Fibroblast of gingiva (primary cell): Measurements from ENCODE around the gene AP4B1.
A peak's percentile ranks its signal among the peaks of the same experiment; 100 is the strongest.

Experiments used
- DNase-seq: peaks from one replicate; pipeline ENCODE4 v3.0.0-alpha.2; 2011; ENCODE audit warnings: low read depth

Gene AP4B1

DNA sequence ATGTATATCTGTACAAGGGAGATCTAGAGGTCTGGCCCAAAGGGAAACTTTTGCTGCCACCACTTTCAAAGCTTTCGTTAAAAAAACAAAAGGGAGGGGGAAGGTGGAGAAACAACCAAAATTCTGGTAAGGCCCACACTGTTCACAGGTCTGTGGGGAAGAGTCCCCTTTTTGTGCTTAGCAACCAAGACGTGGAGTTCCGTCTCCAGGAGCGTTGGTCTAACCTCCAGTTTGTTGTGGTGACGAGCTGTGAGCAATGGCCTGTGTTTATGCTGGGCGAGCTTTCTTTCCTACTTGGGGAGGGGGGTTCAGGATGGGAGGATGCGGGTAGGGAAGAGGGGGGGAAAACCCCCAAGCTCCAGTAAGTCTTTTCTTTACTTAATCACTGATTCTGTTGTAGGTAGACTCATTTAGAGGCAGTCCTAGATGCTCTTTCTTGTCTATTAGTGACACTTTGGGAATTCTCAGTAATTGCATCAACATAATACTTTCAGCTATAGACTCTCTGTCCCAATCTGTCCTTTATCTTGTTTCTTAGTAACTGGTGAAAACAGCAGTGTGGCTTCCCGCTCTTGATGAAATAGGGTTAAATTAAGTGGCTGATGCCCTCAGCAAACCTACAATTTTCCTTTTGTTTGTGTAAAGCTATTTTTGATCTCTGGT is 26.0 kb upstream of the AP4B1 start:
- peak; percentile 75 for DNase-seq

DNA sequence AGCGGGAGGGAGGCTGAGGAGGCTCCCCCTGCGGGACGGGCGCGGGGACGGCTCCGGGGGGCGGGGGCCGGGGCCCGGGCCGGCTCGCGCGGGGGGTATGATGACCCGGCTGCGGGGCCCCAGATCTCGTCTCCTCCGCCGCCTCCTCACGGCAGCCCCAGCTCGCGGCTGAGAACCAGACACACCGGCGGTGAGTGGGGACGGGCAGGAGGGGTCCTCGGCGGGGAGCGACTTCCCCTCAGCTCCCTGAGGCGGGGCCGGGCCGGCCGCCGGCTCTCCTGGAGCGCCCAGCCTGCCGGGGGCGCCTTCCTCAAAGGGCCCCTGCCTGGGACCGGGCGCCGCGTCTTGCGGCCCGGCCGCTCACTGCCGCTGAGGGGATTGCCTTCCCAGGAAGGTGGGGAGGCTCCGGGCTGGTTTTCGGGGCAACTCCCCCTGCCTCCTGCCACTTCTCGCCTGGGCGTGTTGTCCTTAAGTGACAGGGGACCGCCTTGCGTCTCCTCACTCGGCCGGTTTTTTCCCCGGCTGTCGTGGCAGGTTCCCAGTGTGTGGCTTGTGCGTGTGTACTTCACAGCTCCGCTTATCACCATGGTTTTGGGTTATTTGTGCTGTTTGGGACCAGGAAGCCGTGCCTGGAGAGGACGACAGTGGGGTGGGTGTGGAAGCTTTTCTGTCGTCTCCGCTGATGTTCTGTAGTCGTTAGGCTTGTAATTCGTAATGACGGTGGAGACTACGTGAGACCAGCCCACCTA is 25.3 kb upstream of the AP4B1 start:
- peak; percentile 40 for DNase-seq

DNA sequence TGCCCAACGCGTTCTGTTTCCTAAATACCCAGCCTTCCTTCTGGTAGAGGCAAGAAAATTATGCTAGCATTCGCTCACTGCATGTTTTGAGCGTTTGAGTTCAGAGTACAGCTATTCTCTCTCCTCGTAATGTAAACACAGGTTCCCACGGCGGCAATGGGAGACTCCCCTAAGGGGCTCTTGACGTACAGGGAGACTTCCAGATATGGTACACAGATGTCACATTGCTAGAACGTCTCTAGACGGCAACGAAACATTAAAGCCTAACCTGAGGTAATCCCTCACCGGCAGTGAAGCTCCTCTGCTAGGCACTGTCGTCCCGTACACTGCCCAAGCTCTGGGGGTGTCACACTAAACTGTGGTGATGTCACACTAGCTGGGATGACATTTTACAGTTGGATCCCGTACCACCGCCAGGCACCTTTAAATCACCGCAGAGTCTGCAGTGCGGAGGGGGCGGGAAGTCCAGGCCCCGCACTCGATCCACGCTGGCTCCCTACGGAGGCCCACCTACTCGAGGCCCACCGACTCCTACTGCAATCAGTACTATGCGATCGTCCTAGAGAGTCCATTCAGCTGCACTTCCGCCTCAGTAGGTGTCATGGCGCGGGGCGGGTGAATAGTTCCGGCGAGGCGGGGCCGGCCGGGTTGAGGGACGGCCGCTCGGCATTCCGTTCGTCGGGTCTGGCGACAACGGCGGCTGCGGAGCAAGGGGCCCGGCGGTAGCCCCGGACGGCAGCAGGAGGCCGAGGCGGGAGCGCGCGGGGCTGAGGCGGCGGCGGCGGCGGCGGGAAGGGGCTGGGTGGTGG is 24.5 kb upstream of the AP4B1 start, which contains the start of gene HIPK1:
HIPK1 (plus strand) TSS at position 384 of the 809 bp plus-strand sequence.
- peak; percentile 90 for DNase-seq

DNA sequence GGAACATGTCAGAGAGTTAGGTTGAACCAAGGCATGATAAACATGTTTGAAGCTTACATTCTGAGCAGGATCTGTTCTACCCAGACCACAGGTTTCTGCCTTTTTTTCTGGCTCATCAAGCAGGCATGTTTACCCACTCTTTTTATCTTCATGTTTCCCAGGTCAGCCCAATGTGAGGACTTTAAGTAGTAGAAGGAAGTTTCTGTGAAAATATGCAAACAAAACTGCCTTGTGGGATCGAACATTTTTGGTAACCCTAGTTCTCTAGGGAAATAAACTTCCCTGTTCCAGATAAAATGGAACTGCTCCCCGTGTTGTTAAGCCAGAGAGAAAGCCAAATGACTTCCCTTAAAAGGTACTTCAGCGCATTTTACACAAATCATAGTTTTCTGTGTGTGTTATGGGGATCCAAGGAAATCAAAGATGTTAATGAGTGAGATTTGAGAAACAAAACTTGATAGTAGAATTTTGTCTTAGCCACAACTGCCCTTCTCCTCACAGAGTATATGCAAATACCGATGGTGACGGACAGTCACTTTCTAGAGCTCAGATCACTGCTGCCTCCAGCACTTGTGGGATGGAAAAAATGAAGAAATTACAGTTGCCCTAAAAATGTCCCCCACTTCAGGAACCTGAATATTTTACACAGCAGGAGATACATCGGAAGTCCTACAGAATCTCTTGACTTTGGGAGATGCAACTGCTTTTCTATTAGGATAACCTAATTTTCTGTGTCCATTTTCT is 23.8 kb upstream of the AP4B1 start:
- DNase-seq, result no peak

DNA sequence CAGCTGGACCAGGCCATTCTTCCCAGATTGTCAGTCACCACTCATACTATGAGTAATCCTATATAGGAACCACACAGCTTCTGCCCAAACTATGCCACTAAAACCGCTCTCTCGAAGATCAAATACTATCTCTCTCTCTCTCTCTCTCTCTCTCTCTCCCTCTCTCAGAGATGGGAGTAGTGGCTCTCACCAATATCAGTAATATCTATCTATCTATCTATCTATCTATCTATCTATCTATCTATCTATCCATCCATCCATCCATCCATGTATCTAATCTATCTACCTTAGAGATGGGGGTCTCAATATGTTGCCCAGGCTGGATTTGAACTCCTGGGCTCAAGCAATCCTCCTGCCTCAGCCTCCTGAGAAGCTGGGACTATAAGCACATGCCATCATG is 19.9 kb upstream of the AP4B1 start:
- DNase-seq, result no peak

DNA sequence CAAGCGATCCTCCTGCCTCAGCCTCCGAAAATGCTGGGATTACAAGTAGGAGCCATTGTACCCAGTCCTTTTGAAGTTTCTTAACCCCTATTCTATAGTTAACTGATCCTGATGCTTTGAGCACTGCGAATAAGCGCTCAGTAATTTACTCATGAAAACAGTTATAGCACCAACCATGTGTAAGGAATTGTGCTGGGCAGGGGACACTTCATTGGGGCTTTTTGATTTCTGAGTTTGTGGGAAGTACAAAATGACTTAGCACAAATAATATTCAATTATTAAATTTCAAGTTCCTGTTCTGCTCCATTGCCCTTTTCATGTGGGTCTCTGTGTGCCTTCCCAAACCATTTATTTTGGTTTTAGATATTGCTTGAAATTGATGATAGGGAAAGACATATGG is 18.4 kb upstream of the AP4B1 start:
- no peak for DNase-seq

DNA sequence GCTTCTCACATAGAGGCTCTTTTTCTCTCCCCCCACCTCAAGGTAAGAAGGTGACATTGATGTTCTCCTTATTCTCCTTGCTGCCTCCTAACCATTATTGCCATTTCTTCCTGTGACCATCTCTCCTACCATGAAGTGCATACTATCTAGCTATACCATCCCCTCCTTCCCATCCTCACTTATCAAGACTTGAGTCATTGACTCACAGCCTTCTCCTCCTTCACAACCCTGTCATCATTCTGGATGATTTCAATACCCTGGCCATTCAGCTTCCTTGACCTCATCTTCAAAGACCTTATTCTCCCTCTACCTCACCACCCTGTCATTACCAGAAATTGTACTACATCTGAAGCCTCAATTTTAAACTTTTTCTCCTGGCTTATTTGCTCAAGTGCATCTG is 13.6 kb upstream of the AP4B1 start:
- DNase-seq, result no peak

DNA sequence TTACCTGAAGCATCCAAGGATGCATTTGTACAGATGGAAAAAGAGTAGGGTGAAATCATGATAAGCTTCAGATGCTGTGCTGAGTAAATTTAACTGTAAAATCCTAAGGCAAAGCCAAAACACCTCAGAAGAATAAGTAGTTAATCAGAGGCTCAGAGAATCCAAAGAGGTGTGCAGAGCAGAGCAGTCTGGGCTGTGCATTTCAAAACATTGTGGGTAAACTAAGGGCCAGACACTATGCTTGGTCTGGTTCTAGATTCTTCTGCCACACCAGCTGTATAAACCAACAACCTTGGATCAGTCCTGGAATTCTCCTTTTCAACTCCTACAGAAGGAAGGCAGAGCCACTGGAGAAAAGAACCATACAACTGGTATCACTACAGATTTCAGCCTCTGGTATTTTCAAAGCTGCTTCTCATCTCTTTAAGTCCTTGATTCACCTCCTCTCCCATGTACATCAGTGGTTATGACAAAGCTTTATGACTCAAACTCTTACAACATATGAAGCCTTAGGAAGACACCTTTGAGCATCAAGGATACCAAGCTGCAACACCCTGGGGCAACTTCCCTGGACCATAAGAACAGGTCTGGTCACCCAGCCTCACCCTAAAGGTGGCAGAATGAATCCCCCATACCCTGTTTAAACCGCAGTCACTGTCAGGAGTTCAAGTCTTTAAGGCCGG is 12.9 kb upstream of the AP4B1 start:
- DNase-seq, result no peak

DNA sequence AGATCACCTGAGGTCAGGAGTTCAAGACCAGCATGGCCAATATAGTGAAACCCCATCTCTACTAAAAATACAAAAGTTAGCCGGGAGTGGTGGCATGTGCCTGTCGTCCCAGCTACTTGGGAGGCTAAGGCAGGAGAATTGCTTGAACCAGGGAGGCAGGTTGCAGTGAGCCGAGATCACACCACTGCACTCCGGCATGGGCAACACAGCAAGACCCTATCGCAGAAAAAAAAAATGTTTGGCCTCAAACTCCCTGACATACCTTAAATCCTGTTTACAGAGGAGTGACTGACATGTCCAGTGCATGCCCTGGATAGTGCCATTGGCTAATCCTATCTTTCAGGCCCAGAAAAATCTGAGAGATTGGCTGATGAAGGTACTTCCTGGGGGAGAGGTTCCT is 12.4 kb upstream of the AP4B1 start:
- no peak for DNase-seq

DNA sequence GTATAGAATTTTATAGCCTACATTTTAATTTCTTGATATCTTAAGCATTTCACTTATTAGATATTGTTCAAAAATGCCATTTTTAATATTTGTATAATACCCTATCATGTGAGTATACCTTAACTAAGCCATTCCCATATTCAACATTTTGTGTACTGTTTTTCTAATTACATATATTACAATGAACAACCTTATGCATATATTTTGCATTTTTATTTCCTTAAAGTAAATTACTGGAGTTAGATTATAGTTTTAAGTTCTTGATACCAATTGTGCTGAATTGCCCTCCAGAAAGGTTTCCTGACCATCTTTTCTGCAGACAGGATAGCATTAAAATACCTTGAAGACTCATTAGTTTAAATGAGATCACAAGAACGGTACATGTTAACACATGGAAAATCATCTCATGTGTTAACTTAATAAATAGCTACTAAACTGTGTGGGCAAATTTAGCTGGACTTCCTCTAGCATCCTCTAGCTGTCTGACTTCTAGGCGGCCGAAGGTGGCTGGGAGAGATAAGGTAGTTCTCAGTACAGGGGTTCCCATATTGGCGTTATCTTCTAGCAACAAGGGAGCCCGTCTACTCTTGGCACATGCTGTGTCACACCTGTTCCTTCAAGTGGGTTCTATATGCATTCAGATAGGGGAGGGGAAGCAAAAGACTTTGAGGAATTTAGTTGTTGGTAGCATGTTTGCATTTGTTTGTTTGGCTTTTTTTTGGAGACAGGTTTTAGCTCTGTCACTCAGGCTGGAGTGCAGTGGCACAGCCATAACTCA is 9.5 kb upstream of the AP4B1 start:
- no peak for DNase-seq

DNA sequence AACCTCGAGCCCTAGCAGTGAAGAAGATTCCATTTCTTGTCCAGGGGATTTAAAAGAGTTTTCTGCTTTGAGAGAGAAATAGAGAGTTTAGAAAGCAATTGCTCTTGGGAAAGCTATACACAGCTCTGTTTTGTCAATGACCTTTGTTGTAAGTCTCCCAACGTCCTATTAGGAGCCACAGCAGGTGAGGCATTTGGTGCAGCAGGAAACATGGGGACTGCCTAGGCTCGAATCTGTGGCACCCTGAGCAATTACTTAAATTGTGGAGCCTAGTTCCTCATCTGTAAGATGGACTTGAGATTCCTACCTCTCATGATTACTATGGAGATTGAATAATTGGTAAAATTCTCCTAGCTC is 8.7 kb upstream of the AP4B1 start:
- no peak for DNase-seq

DNA sequence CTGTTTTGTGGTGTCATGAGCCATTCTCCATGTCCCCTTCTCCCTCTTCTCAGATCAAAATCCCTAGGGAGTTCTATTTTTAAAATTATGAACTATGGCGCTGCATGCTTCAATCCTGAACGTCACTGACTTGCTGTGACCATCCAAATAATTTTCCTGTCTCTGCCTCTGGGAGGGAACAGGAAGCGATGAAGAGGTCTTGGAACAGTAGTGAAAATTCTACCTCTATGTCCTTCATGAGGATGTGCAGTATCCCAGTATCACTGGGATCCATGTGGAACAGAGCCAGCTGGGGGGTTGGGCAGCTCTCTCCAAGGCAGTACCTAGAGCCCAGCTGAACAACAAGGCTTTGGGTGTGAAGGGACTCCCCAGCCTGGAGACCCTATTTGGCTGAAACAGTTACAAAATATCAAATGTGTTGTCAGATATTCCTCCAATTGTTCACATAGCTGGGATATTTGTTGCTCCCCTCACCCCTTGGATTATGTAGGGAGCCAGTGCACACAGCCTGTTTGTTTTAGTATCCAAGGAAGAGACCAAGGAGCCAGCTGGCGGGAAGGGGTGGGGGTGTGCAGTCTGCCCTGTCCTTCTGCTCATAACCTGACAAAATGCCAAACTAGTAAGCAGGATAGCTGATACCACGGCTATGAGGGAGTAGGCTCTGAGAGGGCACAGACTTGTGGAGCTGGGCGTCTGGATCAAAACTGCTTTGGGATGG is 8.2 kb upstream of the AP4B1 start:
- peak; percentile 74 for DNase-seq

DNA sequence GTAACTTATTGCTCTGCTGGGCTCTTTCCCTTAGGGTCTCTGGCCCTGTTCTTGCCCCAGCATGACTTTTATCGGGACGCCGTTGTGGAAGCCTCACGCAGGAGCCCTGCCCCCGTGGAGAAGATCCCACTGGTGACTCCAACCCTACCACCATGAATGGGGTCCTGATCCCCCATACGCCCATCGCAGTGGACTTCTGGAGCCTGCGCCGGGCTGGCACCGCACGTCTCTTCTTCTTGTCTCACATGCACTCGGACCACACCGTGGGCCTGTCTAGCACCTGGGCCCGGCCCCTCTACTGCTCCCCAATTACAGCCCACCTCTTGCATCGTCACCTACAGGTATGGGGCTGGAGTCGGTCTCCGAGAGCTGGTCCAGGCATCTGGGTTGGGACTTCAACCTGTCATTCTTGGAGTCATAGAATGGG is 849 bp upstream of the AP4B1 start:
- no peak for DNase-seq

DNA sequence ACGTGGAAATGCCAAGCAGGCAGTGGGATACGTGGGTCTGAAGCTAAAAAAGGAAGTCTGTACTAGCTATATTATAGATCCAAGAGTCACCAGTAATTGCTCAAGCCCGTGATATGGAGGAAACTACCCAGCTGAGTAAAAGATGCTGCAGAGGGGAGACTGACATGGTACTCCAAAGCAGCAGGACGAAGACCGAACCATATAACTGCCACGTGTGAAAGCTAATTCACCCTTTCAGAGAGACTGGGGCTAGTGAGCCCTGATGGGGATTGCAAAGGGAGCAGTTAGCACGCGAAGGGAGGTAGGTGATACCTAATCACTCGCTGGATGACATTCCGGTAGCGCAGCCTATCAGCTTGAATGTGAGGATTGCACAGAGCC is 316 bp downstream of the AP4B1 start:
- no peak for DNase-seq

DNA sequence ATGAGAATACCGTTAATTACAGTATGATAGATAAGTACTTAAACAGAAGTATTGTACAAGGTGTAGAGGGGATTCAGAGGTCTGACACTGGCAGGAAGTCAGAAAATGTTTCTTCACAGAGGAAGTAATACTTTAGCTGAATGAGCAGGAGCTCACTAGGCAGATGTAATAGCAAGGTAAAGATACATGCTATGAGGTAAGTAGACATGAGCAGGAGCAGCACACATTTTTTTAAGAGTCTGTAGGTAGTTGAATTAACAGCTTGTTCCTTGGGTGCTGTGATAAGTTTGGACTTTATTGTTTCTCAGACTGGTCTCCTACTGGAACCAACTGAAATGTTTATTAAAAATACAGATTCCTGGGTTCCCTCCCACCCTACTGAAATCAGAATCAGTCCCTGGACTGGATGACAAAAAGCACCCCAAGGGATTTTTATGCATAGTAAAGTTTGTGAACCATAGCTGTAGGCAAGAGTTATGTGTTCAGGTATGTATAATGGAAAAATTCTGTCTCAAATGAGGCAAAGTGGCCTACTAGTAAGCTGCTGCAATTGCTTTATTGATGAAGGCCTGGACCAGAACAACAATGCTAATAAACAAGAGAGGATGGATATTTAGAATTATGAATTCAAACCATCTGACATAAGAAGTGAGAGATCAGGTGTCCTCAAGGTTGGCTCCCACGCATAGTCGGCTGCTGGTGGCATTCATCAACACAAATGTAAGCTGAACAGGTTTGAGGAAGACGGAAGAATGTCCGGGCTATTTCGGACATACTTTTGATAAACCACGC is 902 bp downstream of the AP4B1 start:
- DNase-seq, result no peak

DNA sequence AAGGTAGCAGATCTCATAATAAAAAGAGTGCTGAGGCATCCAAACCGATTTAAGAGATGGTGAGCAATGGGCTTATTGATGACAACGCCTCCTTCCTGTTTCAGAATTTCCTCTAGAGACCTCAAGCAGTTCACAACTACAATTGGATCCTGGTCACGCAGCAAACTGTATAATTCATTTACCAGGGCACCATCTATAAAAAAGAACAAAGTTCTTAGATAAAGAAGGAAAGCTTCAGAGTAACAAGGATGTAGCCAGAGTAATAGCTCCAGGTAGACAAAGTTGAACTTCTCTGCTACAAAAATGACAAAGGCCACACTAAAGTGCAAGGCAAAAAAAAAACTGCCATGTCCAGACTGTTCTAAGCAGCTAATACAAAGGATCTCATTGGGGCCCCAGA is 3.4 kb downstream of the AP4B1 start:
- no peak for DNase-seq

DNA sequence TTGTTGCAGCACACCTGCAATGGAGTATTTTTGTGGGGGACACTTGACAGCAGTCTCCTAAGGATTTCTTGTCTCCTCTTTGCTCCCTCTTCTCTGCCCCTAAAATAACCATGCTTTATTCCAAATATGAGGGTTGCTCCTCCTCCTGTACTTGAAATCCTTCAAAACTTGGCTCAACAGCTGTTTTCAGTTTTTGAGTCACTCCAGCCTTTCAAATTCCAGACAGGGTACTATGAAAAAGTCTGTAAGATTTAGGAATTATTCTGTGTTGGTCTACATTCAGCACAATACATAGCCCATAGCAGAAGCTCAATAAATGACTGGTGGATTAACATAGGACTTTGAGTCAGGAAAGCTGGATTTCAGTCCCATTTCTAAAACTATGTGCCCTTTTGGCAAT is 5.5 kb downstream of the AP4B1 start:
- peak; percentile 36 for DNase-seq

DNA sequence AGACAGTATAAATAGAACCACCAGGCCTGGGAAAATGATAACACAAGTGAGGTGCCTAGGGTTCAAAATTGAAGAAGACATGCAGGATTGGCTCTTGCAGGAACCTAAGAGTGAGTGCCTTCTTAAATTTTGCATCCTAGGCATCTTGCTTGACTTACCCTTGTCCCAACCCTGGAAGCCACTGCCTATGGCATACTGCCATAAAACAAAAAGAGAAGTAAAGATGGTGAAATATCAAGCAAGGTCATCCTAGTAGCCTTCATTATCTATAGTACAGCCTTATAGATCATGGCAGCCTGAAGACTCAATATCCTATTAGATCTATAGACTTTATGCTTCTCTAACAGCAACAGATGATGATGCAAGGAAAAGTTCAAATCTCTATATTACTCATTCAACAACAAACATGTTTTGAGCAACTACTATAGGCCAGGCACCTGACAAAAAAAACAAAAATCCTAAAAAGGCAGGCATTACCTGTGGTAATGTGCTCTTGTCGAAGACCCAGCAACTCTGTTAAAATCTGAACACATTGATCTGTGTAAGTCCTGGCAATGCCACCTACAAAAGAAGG is 6.3 kb downstream of the AP4B1 start:
- no peak for DNase-seq

DNA sequence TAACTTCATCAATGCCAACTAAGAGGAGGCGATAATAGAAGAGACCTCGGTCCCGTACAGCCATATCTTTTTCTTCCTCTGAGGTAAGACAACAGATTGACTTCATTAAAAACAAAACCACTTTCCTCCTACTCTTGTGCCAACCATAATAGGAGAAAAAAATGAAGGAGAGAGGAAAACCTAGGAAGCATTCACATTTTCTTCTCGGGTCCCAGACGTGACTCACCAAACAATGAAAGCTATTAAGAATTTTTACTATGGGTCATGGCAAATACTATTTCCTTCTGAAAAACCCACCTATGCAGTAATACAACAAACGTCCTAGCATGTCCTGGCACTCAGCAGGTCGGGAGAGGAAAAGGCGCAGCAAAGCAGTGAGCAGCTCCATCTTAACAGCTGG is 8.6 kb downstream of the AP4B1 start:
- no peak for DNase-seq
